MM.1S (cell line): ENCODE measurements around the gene RNF152.

ENCODE experiments used
- DNase-seq: peaks from one replicate; pipeline ENCODE4 v3.0.0-alpha.2; 2015
- H2AFZ ChIP-seq: fragments of 300-600 bp; sonication (generic); 2 replicates; pipeline ENCODE4 v1.6.0; 2016; ENCODE audit warnings: antibody characterized with exemption, low read length
- H3F3A ChIP-seq: fragments of 300-600 bp; sonication (generic); 2 replicates; pipeline ENCODE4 v1.6.1; 2016; ENCODE audit warnings: mild to moderate bottlenecking, antibody characterized with exemption, low read length, moderate library complexity, mixed read lengths; ENCODE audit not compliant: insufficient read depth
- H3K27ac ChIP-seq: fragments of 300-600 bp; sonication (generic); 2 replicates; pipeline ENCODE4 v1.5.1; 2016; ENCODE audit warnings: mild to moderate bottlenecking, low read length
- H3K27me3 ChIP-seq: fragments of 300-600 bp; sonication (generic); replicated peaks from 2 replicates; pipeline ENCODE4 v1.6.0; 2016; ENCODE audit warnings: low read length; ENCODE audit not compliant: insufficient read depth
- H3K36me3 ChIP-seq: fragments of 300-600 bp; sonication (generic); replicated peaks from 2 replicates; pipeline ENCODE4 v1.6.1; 2016; ENCODE audit warnings: mild to moderate bottlenecking, low read length, mixed read lengths; ENCODE audit not compliant: insufficient read depth
- H3K4me1 ChIP-seq: fragments of 300-600 bp; sonication (generic); 2 replicates; pipeline ENCODE4 v1.6.1; 2016; ENCODE audit warnings: low read length, mixed read lengths
- H3K4me2 ChIP-seq: fragments of 300-600 bp; sonication (generic); 2 replicates; pipeline ENCODE4 v1.6.0; 2016; ENCODE audit warnings: low read depth, low read length
- H3K4me3 ChIP-seq: fragments of 300-600 bp; sonication (generic); 2 replicates; pipeline ENCODE4 v1.5.1; 2016; ENCODE audit warnings: low read length, mixed read lengths
- H3K79me2 ChIP-seq: fragments of 300-600 bp; sonication (generic); 2 replicates; pipeline ENCODE4 v1.6.1; 2016; ENCODE audit warnings: mixed run types, low read length, mixed read lengths
- H3K9ac ChIP-seq: fragments of 300-600 bp; sonication (generic); 2 replicates; pipeline ENCODE4 v1.6.1; 2016; ENCODE audit warnings: low read length, mixed read lengths
- H3K9me2 ChIP-seq: fragments of 300-600 bp; sonication (generic); replicated peaks from 2 replicates; pipeline ENCODE4 v1.6.1; 2016; ENCODE audit warnings: mild to moderate bottlenecking, low read length, mixed read lengths; ENCODE audit not compliant: insufficient read depth
- H3K9me3 ChIP-seq: fragments of 300-600 bp; sonication (generic); replicated peaks from 2 replicates; pipeline ENCODE4 v1.6.1; 2016; ENCODE audit warnings: mild to moderate bottlenecking, low read length, mixed read lengths; ENCODE audit not compliant: insufficient read depth
- H4K20me1 ChIP-seq: fragments of 300-600 bp; sonication (generic); 2 replicates; pipeline ENCODE4 v1.6.1; 2016; ENCODE audit warnings: mild to moderate bottlenecking, low read length, moderate library complexity, mixed read lengths; ENCODE audit not compliant: insufficient read depth
- CTCF ChIP-seq: fragments of 300-600 bp; sonication (generic); IDR thresholded peaks from 2 replicates; pipeline ENCODE4 v1.5.1; 2016; ENCODE audit warnings: antibody characterized with exemption, low read length, mixed read lengths
- EZH2 ChIP-seq: fragments of 300-600 bp; sonication (generic); optimal IDR thresholded peaks from 2 replicates; pipeline ENCODE3; 2017; ENCODE audit warnings: low read depth, mild to moderate bottlenecking, antibody characterized with exemption, low read length, mixed read lengths
- EZH2phosphoT487 ChIP-seq: fragments of 300-600 bp; sonication (generic); IDR thresholded peaks from 2 replicates; pipeline ENCODE4 v1.6.1; 2018; ENCODE audit warnings: antibody characterized with exemption, low read length

The RNF152 gene

DNA sequence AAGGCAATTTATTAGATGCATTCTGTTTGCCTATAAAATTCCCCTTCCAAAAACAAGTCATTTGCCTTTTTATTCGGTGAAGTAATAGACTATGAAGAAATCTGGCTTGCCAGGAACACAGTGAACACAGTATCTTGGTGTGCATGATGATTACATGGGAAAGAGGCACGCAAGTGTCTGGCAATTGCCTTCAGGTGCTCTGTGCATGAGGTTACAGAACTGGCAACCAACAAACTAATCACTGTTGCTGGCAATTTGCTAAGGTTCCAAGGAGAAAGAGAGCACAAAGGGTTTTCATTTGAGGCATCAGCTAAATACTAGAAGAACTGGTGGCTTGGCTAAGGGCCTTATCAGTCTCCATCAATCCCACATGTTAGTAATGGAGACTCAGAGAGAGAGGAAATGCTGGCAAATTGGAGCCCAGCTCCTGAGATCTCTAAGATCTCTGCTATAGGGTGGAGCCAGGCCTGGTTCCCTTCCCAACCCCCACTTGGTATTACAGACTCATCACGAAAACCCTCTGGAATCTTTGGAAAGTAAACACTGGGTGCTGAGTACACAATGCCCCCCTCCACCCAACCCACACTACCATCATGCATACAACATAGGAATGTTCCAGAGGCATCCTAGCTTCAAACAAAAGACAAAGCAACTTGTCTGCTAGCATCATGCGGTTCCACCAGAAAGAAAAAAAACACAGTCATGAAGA is 10.4 kb downstream of the RNF152 start:
- Histone ChIP-seq H3F3A (no peaks in the 10 kb centered on the region), H3K9me2 (no peaks in the 10 kb centered on the region), H2AFZ (no peak overlapping the region), H3K27me3 (no peaks in the 10 kb centered on the region), H3K27ac (no peak overlapping the region), H3K9me3 (no peaks in the 10 kb centered on the region), H3K79me2 (no peaks in the 10 kb centered on the region), H3K4me3 (no peak overlapping the region), H3K4me2 (no peak overlapping the region), H3K9ac (no peak overlapping the region), H4K20me1 (no peaks in the 10 kb centered on the region), H3K4me1 (no peaks in the 10 kb centered on the region), H3K36me3 (no peaks in the 10 kb centered on the region)
- TF ChIP-seq EZH2 (no peak), CTCF (no peak), EZH2phosphoT487 (no peak)
- DNase-seq = no peak

DNA sequence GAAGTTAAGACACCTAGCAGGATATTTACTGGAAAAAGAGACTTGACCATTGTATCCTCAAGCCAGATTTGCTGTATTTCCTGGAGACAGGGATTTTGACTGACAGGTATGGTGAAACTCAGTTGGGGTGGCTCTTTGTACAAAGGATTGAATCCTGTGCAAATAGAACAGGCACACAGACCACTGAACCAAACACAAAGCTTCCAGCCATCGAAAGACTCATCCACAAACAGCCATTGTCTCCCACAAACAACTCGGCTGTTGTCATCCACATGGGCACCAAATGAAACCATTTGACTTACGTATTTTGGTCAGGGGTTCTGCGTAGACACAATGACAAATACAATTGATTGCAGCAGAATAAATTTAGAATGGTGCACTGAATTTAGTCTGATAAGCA is 15.9 kb downstream of the RNF152 start:
- H3K4me2 ChIP-seq = no peak overlapping the region
- no peaks in the 10 kb centered on the region for H3K9me3 ChIP-seq
- H3K27me3 ChIP-seq = no peaks in the 10 kb centered on the region
- H3K9ac ChIP-seq = no peak overlapping the region
- H3K4me3 ChIP-seq = no peak overlapping the region
- TF ChIP-seq CTCF = no peak
- TF ChIP-seq EZH2phosphoT487 = no peak
- TF ChIP-seq EZH2 = no peak
- no peaks in the 10 kb centered on the region for H3K79me2 ChIP-seq
- H3F3A ChIP-seq = no peaks in the 10 kb centered on the region
- no peak for DNase-seq
- H3K9me2 ChIP-seq = no peaks in the 10 kb centered on the region
- H3K4me1 ChIP-seq = no peaks in the 10 kb centered on the region
- H3K36me3 ChIP-seq = no peaks in the 10 kb centered on the region
- no peak overlapping the region for H3K27ac ChIP-seq
- no peaks in the 10 kb centered on the region for H4K20me1 ChIP-seq
- no peak overlapping the region for H2AFZ ChIP-seq

- no peaks in the 10 kb centered on the region for H3K27me3 ChIP-seq
- H3K9ac ChIP-seq = no peak overlapping the region
- H3K9me3 ChIP-seq = no peaks in the 10 kb centered on the region
- DNase-seq = no peak
- TF ChIP-seq EZH2 = no peak
- TF ChIP-seq EZH2phosphoT487 = no peak
- no peak for TF ChIP-seq CTCF
- no peaks in the 10 kb centered on the region for H4K20me1 ChIP-seq
- H3K79me2 ChIP-seq = no peaks in the 10 kb centered on the region
- H2AFZ ChIP-seq = no peak overlapping the region
- no peaks in the 10 kb centered on the region for H3K9me2 ChIP-seq
- H3K4me1 ChIP-seq = no peaks in the 10 kb centered on the region
- H3F3A ChIP-seq = no peaks in the 10 kb centered on the region
- H3K27ac ChIP-seq = no peak overlapping the region
- H3K4me2 ChIP-seq = no peak overlapping the region
- H3K36me3 ChIP-seq = no peaks in the 10 kb centered on the region
- no peak overlapping the region for H3K4me3 ChIP-seq
Observed at GRCh38 chr18:61870151-61870550, 22.7 kb downstream of the RNF152 start.
